Activated naive CD4-positive, alpha-beta T cell treated with anti-CD3 and anti-CD28 coated beads for 36 hours (primary cell): ENCODE measurements around the gene TEAD1. TPM values are rescaled to one million over a fixed set of nuclear protein-coding genes. Genes with fewer than 3 reads are reported as not detected.

Experiments used
- CTCF ChIA-PET: fragments of 350-600 bp; sonication (Branson Sonifier 250); formaldehyde crosslinking; loops from one replicate; lab custom pipeline; 2021; ENCODE audit warnings: antibody characterized with exemption; lab: Charles Lee
- DNase-seq: peaks from one replicate; pipeline ENCODE4 v3.0.0-alpha.2; 2020
- H3K27ac Mint-ChIP-seq: one replicate; pipeline ENCODE4 v1.8.0; 2021; ENCODE audit warnings: mild to moderate bottlenecking, mixed read lengths
- H3K27me3 Mint-ChIP-seq: one replicate; pipeline ENCODE4 v1.8.0; 2021; ENCODE audit warnings: low read depth, mixed read lengths
- H3K36me3 Mint-ChIP-seq: one replicate; pipeline ENCODE4 v1.8.0; 2021; ENCODE audit warnings: low read depth, mixed read lengths
- H3K4me1 Mint-ChIP-seq: one replicate; pipeline ENCODE4 v1.8.0; 2021; ENCODE audit warnings: low read depth, mixed read lengths
- H3K4me3 Mint-ChIP-seq: one replicate; pipeline ENCODE4 v1.8.0; 2021; ENCODE audit warnings: mild to moderate bottlenecking, moderate library complexity, mixed read lengths
- H3K9me3 Mint-ChIP-seq: one replicate; pipeline ENCODE4 v1.8.0; 2021; ENCODE audit warnings: mixed read lengths
- intact Hi-C: fragments of 100-400 bp; cut with micrococcal nuclease; formaldehyde crosslinking; loops from one replicate; pipeline ENCODE4 v1.15.1; 2023
- total RNA-seq, 2 experiments: library from RNA; stranded (reverse); gene quantifications; one replicate each; pipeline ENCODE4 v1.2.3, GENCODE V29; 2021

The TEAD1 gene
- total RNA-seq, 2 experiments from 2014 or later: 0.93 to 1.2 TPM

DNA sequence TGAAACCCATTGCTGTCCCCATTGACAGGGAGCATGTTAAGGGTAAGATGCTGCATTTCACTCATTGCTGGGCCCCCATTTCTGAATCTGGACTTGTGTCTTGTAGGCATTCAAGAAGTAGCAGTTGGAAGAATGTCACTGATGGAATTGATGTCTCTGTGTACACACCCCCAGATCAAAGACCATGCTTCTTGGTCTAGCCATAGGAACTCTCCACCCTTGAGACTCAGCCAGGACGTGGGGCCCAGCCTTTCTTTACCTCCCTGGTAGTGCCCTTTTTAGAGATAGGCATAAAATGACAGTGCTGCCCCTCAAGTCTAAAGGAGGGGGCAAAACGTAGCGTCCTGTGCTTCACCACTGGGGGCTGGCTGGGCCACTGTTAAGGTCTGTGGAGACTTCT lies 135.1 kb downstream of the TEAD1 start:
- no peak for DNase-seq
- intact Hi-C loops: loop anchor here (2.0 kb wide), 1 partner anchor 93 kb away; no protein-coding TSS in a partner anchor
- CTCF ChIA-PET: no interaction called here
- H3K9me3 Mint-ChIP-seq: no peaks in the 10 kb centered on the region
- H3K27me3 Mint-ChIP-seq: peaks cover 44% of the 10 kb centered on the region
- peaks cover 2% of the 10 kb centered on the region for H3K4me1 Mint-ChIP-seq
- H3K36me3 Mint-ChIP-seq: no peaks in the 10 kb centered on the region
- H3K27ac Mint-ChIP-seq: no peak overlapping the region
- no peak overlapping the region for H3K4me3 Mint-ChIP-seq

DNA sequence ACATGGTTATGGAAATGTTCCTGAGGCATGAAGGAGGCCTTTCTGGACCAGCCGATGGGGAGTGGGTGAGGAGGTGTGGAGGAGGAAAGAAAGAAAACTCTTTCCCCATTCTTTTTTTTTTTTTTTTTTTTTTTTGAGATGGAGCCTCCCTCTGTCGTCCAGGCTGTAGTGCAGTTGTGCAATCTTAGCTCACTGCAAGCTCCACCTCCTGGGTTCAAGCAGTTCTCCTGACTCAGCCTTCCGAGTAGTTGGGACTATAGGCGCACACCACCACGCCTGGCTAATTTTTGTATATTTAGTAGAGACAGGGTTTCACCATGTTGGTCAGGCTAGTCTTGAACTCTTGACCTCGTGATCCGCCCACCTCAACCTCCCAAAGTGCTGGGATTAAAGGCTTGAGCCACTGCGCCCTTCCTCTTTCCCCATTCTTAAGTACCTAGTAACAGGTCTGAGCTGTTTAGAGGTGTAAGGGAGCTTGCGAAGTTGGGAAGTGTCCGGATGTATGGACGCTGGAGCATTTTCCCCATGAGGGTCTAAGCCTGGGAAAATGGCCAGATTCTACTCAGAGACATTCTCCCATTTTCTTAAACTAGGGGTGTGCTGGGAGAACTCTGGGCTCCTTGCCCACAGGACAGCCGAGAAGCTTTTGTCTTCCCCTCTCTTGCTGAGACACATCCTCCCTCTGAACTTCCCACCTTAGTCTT lies 135.8 kb downstream of the TEAD1 start:
- peaks cover 5% of the 10 kb centered on the region for H3K4me1 Mint-ChIP-seq
- no peaks in the 10 kb centered on the region for H3K9me3 Mint-ChIP-seq
- no peak overlapping the region for H3K4me3 Mint-ChIP-seq
- no peak for DNase-seq
- peaks cover 43% of the 10 kb centered on the region for H3K27me3 Mint-ChIP-seq
- H3K36me3 Mint-ChIP-seq: no peaks in the 10 kb centered on the region
- CTCF ChIA-PET: no interaction called here
- no peak overlapping the region for H3K27ac Mint-ChIP-seq
- intact Hi-C loops: loop anchor here (2.0 to 10.0 kb wide), 5 partner anchors 93 to 475 kb away; partner anchors contain the start of gene TEAD1

DNA sequence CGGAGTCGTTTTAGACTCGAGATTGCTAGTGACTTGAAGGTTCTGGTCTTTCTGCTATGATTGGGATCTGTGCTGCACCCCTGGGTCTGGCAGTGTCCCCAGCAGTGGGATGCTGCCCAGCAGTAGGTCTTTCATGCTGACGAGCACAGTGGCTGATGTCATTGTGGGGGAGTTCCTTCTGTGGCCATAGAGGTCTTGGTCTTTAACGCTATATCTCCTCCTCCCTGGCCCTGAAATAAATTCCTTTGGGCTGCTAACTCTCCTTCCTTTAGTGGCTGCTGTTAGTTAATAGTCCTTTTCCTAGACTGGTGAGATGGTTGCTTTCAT lies 136.3 kb downstream of the TEAD1 start:
- no peak overlapping the region for H3K27ac Mint-ChIP-seq
- no peaks in the 10 kb centered on the region for H3K36me3 Mint-ChIP-seq
- peaks cover 41% of the 10 kb centered on the region for H3K27me3 Mint-ChIP-seq
- no peaks in the 10 kb centered on the region for H3K9me3 Mint-ChIP-seq
- no peak overlapping the region for H3K4me3 Mint-ChIP-seq
- H3K4me1 Mint-ChIP-seq: peaks cover 5% of the 10 kb centered on the region
- intact Hi-C loops: loop anchor here (5.0 to 10.0 kb wide), 4 partner anchors 138 to 476 kb away; partner anchors contain the start of gene TEAD1
- CTCF ChIA-PET: no interaction called here
- no peak for DNase-seq

- no peak for DNase-seq
- Mint-ChIP-seq H3K4me1 (peaks cover 5% of the 10 kb centered on the region), H3K9me3 (no peaks in the 10 kb centered on the region), H3K4me3 (no peak overlapping the region), H3K36me3 (no peaks in the 10 kb centered on the region), H3K27ac (no peak overlapping the region), H3K27me3 (peaks cover 51% of the 10 kb centered on the region)
- CTCF ChIA-PET: interaction anchor here (1.4 kb wide), 1 partner anchor 10 kb away, joined by 3 read pairs; no protein-coding TSS in a partner anchor
- intact Hi-C loops: loop anchor here (5.0 to 10.0 kb wide), 4 partner anchors 140 to 477 kb away; partner anchors contain the start of gene TEAD1
Measured at GRCh38 chr11:12811861-12812260, 137.6 kb downstream of the TEAD1 start.

DNA sequence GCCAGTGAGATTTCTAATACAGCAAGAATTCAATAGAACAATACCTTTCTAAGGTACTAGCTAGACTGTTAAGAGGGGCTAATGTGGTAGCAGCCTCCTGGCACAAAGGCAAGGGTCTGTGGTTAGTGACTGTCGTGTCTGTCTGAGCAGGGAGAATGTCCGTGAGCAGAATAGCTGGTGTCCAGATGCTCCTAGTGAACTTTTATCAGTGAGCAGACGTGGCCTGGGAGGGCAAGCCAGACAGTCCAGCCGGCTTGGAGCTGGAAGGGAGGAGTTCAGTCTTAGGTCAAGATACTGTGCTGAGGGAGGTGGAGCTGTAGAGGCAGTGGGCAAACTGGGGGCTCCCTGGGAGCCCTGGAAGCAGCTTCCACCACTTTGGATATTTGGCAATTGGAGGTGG lies 138.6 kb downstream of the TEAD1 start:
- peaks cover 5% of the 10 kb centered on the region for H3K4me1 Mint-ChIP-seq
- CTCF ChIA-PET: interaction anchor here (0.8 to 1.4 kb wide), 2 partner anchors 10 to 11 kb away, joined by 3 read pairs; no protein-coding TSS in a partner anchor
- no peak overlapping the region for H3K27ac Mint-ChIP-seq
- no peak for DNase-seq
- intact Hi-C loops: loop anchor here (5.0 to 10.0 kb wide), 4 partner anchors 141 to 478 kb away; partner anchors contain the start of gene TEAD1
- no peak overlapping the region for H3K4me3 Mint-ChIP-seq
- no peaks in the 10 kb centered on the region for H3K9me3 Mint-ChIP-seq
- no peaks in the 10 kb centered on the region for H3K36me3 Mint-ChIP-seq
- H3K27me3 Mint-ChIP-seq: peaks cover 48% of the 10 kb centered on the region

DNA sequence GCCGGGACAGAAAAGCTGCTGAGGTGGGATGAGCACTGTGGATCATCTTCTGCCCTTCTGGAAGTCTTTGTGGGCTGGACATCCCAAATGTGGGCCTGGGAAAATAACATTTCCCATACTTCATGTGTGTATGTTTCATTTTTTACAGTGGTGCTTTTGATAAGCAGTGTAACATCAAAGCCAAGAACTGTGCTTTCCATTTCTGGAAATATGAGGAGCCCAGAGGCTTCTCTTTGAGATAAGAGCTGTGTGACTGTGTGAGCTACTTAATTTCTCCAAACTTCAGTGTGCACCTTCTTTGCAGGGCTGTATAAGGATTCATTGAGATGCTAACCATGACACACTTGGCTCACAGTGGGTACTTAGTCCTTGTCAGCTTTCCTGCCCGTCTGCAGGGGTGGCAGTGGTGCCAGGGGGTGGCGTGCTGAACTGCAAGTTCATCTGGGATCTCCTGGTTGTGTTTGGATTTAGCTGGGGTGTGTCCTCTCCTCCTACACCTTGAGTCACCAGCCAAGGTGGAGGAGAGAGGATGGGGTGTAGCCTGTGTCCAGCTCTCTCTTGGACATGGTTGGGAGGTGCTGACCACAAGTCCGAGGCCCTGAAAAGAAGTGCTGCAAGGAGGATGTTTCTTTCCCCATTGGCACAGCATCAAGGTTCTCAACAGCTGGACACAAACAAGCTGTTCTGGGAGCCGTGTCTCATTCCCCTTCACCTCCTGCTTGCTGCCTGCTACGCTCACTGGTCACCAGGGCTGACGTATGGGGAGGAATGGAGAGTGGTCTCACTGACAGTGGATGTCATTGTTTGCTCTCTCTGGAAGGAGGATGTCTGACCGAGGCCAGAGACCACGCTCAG lies 139.4 kb downstream of the TEAD1 start:
- H3K36me3 Mint-ChIP-seq: no peaks in the 10 kb centered on the region
- intact Hi-C loops: loop anchor here (5.0 to 10.0 kb wide), 4 partner anchors 141 to 479 kb away; partner anchors contain the start of gene TEAD1
- no peaks in the 10 kb centered on the region for H3K9me3 Mint-ChIP-seq
- DNase-seq: no peak
- H3K27me3 Mint-ChIP-seq: peaks cover 50% of the 10 kb centered on the region
- peaks cover 4% of the 10 kb centered on the region for H3K4me1 Mint-ChIP-seq
- CTCF ChIA-PET: interaction anchor here (1.4 kb wide), 1 partner anchor 12 kb away, joined by 3 read pairs; no protein-coding TSS in a partner anchor
- no peak overlapping the region for H3K27ac Mint-ChIP-seq
- no peak overlapping the region for H3K4me3 Mint-ChIP-seq

GRCh38 chr11:12815129-12815480 lies 140.9 kb downstream of the TEAD1 start:
- Mint-ChIP-seq H3K9me3 (no peaks in the 10 kb centered on the region), H3K27me3 (peaks cover 49% of the 10 kb centered on the region), H3K36me3 (no peaks in the 10 kb centered on the region), H3K27ac (no peak overlapping the region), H3K4me3 (no peak overlapping the region), H3K4me1 (peaks cover 2% of the 10 kb centered on the region)
- CTCF ChIA-PET: interaction anchor here (0.8 kb wide), 1 partner anchor 18 kb away, joined by 3 read pairs; no protein-coding TSS in a partner anchor
- intact Hi-C loops: loop anchor here (10.0 kb wide), 2 partner anchors 400 to 480 kb away; no protein-coding TSS in a partner anchor
- no peak for DNase-seq

- intact Hi-C loops: loop anchor here (10.0 kb wide), 2 partner anchors 401 to 481 kb away; no protein-coding TSS in a partner anchor
- Mint-ChIP-seq H3K27ac (no peak overlapping the region), H3K4me1 (peaks cover 2% of the 10 kb centered on the region), H3K27me3 (peaks cover 46% of the 10 kb centered on the region), H3K36me3 (no peaks in the 10 kb centered on the region), H3K9me3 (no peaks in the 10 kb centered on the region), H3K4me3 (no peak overlapping the region)
- CTCF ChIA-PET: no interaction called here
- DNase-seq: no peak
Measured at GRCh38 chr11:12815931-12816494, 141.8 kb downstream of the TEAD1 start.

DNA sequence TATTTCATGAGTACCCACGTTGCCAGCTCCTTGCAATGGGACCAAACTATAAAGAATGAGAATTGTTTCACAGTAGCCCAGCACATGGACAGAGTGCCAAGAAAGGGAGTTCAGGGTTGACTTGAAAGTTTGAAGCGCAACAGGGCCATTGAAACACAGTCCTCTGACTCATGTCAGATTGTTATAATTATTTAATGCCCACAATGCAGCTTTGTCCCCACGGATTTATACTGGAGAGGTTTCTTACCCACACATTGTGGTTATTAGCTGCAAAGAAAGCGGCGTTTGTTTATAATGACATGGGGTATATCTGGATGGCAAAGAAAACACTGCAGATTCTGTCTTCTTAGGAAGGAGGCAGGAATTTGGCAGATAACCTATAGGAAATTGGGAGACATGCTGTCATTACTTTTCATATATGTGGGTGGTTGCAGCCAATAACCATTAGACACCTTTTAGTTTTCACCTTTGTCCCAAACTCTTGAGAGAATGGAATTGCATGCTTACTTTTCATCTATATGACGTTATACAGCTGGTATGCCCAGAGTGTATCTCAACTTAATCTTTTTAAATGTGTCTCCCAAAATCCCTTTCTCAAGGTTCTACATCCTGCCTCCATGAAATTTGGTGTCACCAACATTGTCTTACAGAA lies 143.6 kb downstream of the TEAD1 start:
- CTCF ChIA-PET: no interaction called here
- Mint-ChIP-seq H3K4me1 (peaks cover 2% of the 10 kb centered on the region), H3K27ac (no peak overlapping the region), H3K9me3 (no peaks in the 10 kb centered on the region), H3K36me3 (no peaks in the 10 kb centered on the region), H3K4me3 (no peak overlapping the region), H3K27me3 (peaks cover 49% of the 10 kb centered on the region)
- no peak for DNase-seq
- intact Hi-C loops: loop anchor here (10.0 kb wide), 2 partner anchors 403 to 483 kb away; no protein-coding TSS in a partner anchor

DNA sequence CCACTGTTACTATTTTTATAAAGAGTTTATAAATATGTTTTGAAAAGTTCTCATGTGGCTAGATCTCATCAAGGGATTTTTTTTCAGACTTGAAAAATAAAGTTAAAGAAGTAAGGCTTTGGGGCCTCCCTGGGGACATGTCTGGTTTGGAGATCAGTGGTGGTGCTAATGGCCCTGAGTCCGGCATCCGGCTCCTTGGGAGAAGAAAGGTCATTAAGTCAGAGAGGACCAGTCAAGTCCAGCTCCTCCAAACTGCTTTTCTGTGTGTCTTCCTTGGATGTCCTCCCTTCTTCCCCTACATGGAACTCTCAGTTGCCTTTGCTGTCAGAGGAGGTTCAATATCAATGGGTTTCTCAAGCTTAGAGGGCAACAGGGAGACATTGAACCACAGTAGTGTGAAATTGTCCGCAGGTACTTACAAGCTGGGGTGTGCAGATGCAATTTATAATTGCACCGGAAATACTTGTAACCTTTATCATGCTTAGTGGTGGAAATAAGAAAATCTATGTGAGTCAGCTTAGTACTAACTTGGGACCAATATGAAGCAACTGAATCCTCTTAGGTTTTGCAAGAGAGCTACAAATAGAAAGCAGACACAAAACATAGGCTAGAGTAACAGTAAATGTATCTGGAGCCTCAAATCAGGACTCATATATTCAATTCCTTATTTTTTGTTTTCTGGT lies 144.3 kb downstream of the TEAD1 start:
- peaks cover 48% of the 10 kb centered on the region for H3K27me3 Mint-ChIP-seq
- CTCF ChIA-PET: no interaction called here
- H3K9me3 Mint-ChIP-seq: no peaks in the 10 kb centered on the region
- H3K4me1 Mint-ChIP-seq: peaks cover 2% of the 10 kb centered on the region
- H3K4me3 Mint-ChIP-seq: no peak overlapping the region
- H3K36me3 Mint-ChIP-seq: no peaks in the 10 kb centered on the region
- intact Hi-C loops: loop anchor here (10.0 kb wide), 2 partner anchors 404 to 484 kb away; no protein-coding TSS in a partner anchor
- H3K27ac Mint-ChIP-seq: no peak overlapping the region
- DNase-seq: no peak

DNA sequence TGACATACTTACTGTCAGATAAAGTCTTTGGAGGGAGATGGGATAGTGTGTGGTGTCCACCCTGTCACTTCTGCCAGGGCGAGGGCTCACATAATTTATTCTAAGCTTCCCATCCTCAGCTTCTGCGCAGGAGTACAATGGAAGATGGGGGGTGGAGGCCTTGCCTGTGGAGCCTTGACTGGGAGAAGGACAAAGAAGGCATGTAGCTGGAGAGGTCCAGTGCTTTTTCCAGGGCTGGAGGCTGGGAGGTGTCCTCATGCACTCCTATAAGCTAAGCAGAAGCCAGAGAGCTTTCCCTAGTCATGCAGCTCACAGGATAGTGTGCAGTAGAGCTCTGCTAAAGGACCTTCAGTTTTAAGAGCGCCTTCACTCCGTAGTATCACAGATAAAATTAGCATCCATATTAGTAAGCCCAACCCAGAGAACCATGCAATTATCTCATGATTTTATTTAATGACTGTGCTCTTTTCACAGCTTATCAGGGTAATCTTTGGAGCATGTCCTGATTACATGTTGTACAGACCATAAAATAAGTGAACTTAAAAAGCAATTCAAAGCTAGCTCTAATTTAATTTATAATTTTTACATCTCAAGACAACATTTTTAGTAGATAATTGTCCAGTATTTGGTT lies 148.3 kb downstream of the TEAD1 start:
- no peak for DNase-seq
- no peaks in the 10 kb centered on the region for H3K4me1 Mint-ChIP-seq
- H3K9me3 Mint-ChIP-seq: no peaks in the 10 kb centered on the region
- no peak overlapping the region for H3K4me3 Mint-ChIP-seq
- intact Hi-C loops: no loop called here
- CTCF ChIA-PET: interaction anchor here (1.0 kb wide), 1 partner anchor 10 kb away, joined by 3 read pairs; no protein-coding TSS in a partner anchor
- no peaks in the 10 kb centered on the region for H3K36me3 Mint-ChIP-seq
- H3K27ac Mint-ChIP-seq: no peak overlapping the region
- H3K27me3 Mint-ChIP-seq: peaks cover 48% of the 10 kb centered on the region
